GM19099 (cell line): ENCODE measurements around the gene ETFB.

Experiments used
- POLR2A ChIP-seq: IDR thresholded peaks from 3 replicates; pipeline ENCODE4 v1.6.1; 2011; ENCODE audit warnings: low read depth; ENCODE audit not compliant: insufficient read length; ENCODE audit errors: extremely low read depth

The ETFB gene

GRCh38 chr19:51365211-51365964 lies 800 bp downstream of the ETFB start:
- TF ChIP-seq POLR2A = no peak

- TF ChIP-seq POLR2A = no peak
Measured at GRCh38 chr19:51364200-51365106, 1.7 kb downstream of the ETFB start.

GRCh38 chr19:51361239-51361638 lies 4.9 kb downstream of the ETFB start:
- no peak for TF ChIP-seq POLR2A

- TF ChIP-seq POLR2A = no peak
Measured at GRCh38 chr19:51359294-51359693, 6.9 kb downstream of the ETFB start.

GRCh38 chr19:51357952-51358351 lies 8.2 kb downstream of the ETFB start:
- TF ChIP-seq POLR2A = no peak

GRCh38 chr19:51356159-51356801 lies 9.9 kb downstream of the ETFB start:
- TF ChIP-seq POLR2A = no peak

GRCh38 chr19:51354742-51355148 lies 11.4 kb downstream of the ETFB start:
- no peak for TF ChIP-seq POLR2A

GRCh38 chr19:51354103-51354741 lies 12.0 kb downstream of the ETFB start:
- no peak for TF ChIP-seq POLR2A

GRCh38 chr19:51352783-51353360 lies 13.3 kb downstream of the ETFB start:
- TF ChIP-seq POLR2A = no peak

GRCh38 chr19:51351266-51351990 lies 14.8 kb downstream of the ETFB start:
- no peak for TF ChIP-seq POLR2A

- no peak for TF ChIP-seq POLR2A
Measured at GRCh38 chr19:51347209-51347928, 18.8 kb downstream of the ETFB start.

- no peak for TF ChIP-seq POLR2A
Measured at GRCh38 chr19:51346742-51347141, 19.4 kb downstream of the ETFB start.

- TF ChIP-seq POLR2A = no peak
Measured at GRCh38 chr19:51345076-51345620, 21.0 kb downstream of the ETFB start.
